CD4-positive, alpha-beta T cell treated with Interleukin-6 at 100 ng/mL for 8 hours (primary cell): ENCODE measurements around the gene FNDC1.

Source experiments
- DNase-seq: peaks from one replicate; pipeline ENCODE4 v3.0.0-alpha.2; 2020; ENCODE audit warnings: mixed read lengths, low spot score

Gene FNDC1

DNA sequence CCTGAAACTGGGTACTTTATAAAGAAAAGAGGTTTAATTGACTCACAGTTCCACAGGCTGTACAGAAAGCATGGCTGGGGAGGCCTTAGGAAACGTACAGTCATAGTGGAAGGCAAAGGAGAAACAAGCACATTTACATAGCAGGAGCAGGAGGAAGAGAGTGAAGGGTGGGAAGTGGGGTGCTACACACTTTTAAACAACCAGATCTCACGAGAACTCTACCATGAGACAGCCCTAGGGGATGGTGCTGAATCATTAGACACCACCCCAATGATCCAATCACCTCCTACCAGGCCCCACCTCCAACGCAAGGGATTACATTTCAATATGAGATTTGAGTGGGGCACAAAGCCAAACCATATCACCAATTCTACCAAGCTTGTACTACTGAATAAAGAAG lies 7.4 kb upstream of the FNDC1 start:
- DNase-seq, result no peak

DNA sequence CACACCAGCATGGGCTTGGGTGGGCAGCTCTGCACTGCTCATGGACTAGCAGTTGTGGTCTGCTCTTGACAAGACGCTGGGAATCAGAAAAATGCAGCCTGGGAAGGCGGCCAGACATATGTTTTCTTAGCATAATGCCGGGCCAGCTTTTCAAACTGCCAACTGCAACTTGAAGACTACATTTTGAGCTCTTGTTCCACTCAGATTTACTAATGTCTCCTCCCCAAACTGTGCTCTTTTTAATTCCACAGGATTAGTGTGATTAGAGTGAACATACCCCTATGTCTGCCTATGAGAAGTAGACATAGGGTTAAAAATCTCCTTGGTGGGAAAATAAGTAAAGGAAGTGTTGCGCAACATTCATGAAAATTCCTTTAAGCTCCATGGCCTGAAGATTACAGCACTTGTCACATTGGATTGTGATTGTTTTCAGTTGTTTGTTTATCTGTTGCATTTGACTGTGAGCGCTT lies 5.3 kb upstream of the FNDC1 start:
- no peak for DNase-seq

DNA sequence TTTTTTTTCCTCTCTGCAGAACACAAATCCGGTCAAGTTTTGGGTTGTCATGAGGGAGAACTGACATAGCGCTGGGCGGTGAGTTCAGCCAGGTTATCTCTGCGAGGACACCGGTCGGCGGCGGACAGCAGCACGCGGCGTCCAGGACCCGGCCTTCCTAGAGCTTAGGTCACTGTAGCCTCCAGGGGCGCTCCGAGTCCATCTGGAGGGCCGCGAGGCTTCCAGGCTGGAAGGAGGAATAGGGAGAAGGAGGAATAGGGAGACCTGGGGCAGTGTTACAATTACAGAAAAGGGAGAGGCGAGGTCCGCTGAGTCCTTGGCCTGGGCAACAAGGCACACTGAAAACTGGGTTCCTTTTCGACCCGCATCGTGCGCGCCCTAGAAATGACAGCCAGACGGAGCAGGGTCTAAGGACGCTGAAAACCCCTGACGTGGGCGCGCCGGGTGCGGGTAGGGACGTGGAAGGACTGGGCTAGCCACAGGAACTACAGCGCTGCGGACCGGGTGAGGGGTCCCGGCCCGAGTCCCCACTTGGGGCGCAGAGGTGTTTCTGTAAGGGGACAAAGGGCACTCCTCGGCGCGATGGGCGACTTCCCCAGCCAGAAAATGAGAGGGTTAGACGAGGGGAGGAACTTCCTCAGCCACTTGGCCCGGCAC lies 536 bp upstream of the FNDC1 start:
- no peak for DNase-seq

DNA sequence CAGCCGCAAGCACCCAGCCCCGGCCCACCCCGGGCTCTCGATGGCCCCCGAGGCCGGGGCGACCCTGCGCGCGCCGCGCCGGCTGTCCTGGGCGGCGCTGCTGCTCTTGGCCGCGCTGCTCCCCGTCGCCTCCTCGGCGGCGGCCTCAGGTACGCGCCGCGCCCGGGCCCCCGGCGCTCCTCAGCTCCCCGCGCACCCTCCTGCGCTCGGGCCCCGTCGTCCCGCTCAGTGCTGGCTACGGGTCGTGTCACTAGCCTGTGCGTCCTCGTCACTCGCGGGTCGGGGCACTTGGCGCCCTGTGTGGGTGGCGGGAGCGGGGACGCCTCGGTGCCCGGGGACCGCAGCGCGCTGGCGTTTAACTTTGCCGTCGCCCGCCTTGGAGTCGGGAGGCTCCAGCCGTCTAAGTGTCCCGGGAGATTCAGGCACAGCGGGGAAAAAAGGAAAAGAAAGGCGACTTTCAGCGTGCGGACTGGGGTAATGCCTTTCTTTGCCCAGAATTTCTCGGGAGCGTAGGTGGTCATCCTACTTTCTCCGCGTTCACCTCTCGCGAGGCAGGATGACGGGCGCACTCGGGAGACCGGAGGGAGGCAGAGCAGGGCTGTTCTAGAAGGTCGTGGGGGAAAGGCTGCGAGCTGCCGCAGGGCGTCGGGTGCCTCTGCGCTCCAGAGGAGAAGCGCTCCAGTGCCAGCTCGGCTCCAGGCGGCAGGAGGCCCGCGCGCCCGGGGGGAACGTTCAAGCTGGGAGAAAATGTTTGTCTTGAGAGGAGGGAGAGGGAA lies 545 bp downstream of the FNDC1 start:
- no peak for DNase-seq

DNA sequence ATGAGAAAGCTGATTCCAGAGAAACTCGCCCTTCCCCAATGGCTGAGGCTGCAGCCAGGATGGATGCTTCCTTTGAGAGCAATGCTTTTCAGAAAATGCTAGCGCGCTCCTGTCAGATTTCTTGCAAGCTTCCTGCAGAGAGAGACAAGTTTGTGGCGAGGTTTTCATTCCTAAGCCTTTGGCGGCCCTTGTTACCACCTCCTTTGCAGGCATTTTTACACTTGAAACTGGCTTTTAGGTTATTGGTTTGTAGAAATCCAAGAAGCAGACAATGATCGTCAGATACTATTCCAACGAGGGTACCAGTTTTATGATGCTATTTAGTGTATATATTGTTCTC lies 1.1 kb downstream of the FNDC1 start:
- DNase-seq, result no peak

DNA sequence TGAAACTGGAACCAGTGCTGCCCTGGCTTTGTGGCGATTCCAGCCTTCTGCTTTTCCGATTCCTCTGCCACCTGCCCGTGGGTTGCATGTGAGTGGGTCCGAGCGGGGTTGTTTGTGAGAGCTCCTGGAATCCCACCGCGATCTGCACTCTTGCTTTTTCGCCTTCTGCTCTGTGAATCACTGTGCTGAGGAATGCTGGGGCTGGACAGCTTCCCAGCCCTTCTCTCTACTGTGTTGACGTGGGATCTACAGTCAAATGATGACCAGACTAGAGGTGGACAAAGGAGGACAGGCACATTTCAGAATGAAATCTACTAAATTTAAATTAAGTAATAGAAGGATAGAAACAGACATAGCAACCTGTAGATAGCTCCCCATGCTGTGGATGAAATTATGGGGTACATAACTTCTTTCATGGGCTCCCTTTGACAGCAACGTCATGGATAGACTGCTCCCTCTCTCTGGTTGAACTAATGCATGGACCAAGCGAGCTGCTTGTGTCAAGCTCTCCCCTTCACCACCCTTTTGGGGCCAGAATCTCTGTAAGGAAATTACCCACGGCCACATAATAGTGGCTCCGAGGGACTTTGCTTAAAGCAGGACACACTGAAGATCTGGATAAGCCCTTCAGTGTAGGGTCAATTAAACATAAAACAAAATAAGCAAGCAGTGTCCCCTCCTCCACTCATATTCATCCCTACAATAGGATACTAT lies 2.0 kb downstream of the FNDC1 start:
- DNase-seq, result no peak

DNA sequence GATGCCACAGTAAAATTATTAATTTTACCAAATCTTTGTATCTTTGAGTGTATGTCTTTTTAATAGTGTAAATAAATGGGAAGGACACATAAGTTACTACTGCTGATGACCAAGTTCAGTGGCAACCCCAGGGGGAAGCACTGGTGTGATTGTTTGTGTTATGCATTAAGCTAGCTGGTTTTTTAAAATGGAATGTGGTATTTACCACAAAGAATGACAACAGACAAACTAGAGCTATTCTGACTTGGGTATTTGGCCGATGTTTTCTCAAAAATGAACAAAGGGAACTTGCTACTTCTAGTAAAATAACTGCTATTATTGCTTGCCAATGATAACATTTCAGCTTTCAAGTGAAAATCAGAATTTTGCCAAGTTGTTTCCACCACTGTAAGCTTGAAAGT lies 2.9 kb downstream of the FNDC1 start:
- DNase-seq, result no peak

DNA sequence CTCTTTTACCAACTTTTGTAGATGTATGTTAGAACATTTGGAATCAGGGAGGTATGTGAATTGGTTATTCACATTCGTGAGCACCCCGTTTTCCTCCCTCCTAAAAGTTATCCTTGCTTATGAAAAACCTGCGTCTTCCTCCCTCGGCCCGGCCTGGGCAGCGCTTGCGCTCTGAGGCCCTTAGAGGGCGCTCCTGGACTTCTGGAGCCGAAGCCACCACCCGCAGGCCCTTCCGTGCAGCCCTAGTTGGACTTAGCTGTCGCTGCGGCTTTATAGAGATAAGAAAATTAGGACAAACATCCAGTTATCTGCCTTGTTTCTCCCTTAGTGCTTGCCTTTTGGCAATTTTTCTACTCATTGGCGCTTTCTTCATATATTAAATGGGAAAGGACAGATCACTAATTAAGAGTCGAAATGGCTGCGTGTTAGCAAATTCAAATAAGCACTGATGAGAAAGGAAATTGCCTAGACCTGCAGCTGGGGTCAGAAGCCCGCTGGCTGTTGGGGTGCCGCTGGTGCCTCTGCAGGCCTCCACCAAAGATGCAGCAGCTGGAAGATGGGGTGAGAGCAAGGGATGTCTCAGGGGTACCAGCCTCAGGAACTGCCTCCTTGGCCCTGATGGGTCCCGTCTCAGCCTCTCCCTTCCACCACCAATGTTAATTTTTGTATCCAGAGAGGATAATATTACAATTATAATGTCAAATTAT lies 5.2 kb downstream of the FNDC1 start:
- DNase-seq, result peak; percentile 52

DNA sequence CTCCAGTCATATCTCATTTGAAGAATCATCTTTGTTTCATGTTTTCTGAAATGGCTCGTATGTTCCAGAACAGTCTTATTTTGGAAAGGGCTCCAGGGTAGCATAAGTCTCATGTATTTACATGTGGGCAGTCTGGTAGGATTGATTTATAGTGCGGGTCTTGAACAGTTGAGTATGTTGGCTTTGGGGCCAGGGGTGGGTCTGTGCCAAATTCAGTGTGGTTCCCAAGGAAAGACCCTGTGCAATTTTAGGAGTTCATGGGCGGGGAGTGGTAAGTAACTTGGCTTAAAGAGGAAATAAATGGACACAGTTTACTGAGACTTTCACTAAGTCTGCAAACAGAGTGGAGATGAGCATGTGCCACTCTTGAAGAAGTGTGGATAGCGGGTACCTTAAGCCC lies 7.7 kb downstream of the FNDC1 start:
- DNase-seq, result no peak

DNA sequence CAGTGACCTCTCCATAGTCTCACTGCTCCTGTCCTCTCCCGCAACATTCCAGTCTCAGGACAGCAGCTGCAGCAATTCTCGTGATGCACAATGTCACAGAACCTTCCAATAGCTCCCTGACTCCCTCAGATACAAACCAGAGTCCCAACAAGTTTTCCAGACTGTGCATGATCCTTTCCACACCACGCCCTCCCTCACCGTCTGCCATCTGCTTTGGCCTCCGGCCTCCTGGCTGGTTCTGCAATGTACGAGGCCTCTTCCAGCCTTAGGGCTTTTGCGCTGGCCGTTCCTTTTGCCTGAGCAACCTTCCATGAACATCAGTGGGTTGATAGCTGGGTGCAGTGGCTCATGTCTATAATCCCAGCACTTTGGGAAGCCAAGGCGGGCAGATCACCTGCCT lies 9.6 kb downstream of the FNDC1 start:
- no peak for DNase-seq

DNA sequence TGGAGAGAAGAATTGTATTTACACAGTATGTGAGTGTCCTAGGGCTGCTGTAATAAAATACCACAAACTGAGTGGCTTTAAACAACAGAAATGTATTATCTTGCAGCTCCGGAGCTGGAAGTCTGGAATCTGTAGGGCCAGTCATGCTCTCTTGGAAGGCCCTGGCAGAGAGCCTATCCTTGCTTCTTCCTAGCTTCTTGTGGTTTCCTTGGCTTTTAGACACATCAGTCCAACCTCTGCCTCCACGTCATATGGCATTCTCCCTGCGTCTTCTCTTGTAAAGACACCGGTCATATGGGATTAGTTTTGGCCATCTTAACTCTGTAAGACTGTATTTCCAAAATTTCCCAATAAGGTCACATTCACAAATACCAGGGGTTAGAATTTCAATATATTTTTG lies 10.8 kb downstream of the FNDC1 start:
- no peak for DNase-seq

DNA sequence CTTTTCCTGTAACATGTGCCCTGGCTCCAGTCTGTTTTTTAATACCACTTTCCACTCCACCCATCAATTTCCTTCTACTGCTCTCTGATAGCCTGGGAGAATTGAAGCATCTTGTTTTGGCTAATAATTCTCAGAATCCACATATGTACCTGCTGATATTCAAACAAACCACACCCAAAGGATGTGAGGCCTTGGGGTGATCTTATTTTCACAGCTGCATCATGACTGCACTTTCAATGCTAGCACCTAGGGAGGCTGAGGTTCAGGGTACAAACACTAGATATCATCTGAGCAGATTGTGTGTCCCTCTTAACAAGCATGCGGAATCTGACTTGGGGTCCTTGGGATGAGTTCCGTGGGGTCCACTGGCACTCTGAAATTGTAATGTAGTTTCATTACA lies 12.7 kb downstream of the FNDC1 start:
- DNase-seq, result no peak

DNA sequence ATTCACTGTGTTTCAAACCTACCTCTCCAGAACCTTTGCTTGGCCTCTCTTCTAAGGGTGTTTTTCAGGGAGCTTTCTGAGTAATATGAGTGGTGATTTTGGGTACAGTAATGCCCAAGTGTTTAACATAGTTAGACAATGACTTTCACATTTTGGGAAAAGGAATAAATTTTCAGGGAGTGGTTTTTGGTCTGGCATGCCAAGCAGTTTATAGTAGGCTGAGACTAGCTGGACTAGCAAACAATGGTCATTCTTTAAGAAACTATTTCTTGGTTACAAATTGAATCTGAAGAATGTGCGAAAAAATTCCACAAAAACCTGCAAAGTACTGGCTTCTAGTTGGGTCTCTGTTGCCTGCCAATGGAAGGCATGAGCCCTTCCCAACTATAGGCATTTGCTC lies 15.4 kb downstream of the FNDC1 start:
- DNase-seq, result no peak

DNA sequence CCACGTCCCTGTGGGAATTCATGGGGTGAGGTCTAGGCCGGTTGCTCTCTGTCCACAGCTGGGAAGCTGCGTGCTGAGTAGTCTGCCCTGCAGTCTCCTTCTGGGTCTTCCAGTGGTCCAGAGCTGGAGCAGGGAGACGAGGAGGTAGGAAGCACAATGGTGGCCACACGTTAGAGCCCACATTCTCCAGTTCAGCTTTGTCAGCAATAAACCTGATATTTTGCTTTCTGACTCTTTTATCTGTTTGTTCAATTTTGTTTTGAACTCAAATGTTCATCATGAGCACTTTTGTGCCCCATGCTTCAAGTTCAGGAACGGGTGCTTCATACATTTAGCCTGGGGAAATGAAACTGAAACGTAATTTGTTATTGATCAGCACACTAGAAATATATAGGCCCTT lies 21.3 kb downstream of the FNDC1 start:
- no peak for DNase-seq

DNA sequence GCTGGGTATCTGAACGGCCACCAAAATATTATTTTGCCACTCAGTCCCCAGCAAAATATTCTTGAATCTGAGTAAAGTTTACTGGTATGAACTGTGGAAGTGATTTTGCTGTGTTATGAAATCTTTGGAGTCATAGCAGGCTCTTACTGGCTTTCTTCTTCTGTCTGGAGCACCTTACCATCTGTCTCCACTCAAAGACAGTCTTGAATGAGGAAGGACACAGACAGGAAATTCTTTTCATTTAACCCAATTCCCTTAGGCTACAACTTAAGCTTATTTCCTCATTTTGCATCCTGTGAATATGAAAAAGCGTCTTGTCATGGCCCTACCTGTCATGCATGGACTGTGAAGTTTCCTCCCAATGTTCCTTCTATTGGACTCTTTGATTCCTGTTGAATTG lies 24.7 kb downstream of the FNDC1 start:
- DNase-seq, result no peak

DNA sequence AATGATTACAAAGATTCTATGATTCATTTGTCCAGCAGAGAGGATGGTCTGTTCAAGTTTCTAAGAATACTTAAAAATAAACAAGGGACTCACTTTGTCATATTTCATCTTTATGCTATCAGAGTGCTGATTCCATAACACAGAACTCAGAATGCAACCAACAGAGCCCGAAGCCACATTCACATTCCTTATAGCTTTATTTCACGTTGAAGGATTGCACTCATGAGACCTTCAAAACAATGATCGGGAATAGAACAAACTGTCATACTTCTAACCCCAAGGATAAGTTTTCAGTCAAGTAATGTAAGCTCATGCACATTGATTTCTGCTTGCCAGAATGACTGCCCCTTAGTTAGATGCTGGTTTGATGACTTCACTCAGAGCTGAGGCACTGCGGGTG lies 25.2 kb downstream of the FNDC1 start:
- no peak for DNase-seq

DNA sequence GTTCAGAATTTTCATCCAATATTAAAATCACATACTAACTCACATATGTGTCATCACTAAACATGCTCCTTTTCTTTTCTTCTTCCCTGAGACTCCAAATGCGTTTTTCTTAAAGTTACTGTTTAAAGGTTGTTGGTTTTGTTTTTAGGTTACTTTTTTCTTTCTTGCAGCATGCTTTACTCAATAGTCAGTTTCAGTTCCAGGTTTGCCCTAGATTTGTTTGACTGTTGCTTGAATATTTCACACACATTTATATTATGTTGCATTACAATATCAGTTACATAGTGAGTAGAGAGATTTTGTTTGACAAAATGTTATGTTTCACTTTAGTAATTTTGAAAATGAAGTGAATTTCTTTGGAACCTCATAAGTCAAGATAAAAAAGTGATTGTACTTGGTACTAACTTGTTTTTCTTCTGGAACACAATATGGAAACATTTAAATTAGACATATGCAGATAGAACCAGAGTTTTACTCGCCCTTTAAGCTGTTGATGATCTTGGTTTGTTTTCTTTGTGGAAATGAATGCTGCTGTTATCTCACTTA lies 27.3 kb downstream of the FNDC1 start:
- DNase-seq, result no peak

DNA sequence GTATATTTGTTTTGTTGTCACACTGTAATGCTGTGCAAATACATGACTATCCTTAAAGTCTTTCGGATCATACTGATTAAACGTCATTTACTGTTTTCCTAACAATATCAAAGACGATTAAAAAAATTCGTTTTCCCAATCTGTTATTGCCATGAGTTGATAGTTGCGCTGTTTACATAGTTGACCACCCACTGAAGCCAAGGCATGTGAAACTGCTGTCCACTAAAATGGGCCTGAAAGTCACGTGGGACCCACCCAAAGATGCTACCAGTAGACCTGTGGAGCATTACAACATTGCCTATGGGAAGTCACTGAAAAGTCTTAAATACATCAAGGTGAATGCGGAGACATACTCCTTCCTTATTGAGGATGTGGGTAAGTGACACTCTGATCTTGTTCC lies 28.1 kb downstream of the FNDC1 start:
- no peak for DNase-seq

DNA sequence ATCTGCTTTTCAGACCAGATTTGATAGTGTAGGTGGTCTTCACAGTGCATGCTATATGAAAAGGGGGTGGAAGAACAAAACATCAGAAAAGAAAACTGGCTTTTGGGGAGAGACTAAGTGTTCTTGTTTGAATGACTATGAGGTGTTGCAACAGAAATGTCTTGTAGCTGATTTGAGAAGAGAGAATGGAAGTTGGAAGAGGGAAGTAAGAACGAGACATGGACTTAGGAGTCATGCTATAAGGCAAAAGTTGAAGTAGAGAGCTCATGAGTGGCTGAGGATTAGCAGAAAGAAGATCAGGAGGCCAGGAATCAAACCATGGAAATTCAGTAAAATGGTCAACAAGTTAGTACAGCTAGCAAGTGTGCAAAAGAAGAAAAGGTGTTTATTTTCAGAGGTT lies 32.1 kb downstream of the FNDC1 start:
- no peak for DNase-seq

DNA sequence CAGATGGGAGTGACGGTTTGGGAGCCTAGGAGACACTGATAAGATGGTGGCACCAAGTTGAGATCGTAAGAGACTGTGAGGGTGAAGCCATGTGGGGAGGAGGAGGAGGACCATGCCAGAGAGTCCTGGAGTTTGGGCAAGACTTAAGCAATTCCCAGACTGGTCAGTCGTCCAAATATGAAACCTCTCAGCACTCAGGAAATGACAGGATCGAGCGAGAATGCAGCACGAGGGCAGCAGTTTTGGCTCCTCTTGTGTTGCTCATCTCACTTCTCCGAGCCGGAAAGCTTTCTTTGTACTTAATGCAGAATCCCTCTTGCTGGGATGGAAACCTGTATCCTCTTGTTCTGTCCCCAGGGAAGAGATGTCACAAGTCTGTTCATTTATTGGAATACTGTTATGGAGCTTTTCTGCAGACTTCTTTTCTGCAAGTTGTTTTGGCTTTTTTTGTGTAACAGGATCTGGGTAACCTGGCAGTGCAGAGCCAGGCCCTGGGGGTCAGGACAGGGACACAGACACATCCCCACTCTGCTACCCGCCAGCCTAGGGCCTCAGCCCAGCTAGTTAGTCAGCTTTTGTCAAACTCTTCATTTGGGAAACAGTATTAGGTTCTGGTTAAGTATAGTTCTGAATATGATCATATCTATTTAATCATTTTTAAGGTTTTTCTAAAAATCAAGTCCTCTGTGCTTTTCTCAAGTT lies 34.3 kb downstream of the FNDC1 start:
- DNase-seq, result no peak

DNA sequence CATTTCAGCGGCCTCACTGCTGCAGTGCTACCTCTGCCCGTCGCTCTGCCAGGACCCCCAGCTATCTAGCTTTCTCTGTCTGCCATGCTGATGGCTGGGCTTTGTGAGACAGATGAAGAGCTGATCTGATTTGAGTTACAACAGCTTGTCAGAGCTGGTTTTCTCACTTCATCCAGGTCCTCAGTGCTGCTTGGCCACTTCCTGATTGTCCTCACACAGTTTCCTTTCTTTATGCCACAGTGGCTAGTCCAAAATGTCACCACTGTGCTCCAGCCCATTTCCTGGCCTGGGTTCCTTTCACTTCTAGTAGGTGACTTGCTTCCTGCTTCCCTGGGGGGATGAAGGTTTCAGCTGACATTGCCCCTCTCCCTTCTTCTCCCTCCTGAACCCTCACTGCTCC lies 35.4 kb downstream of the FNDC1 start:
- DNase-seq, result no peak

DNA sequence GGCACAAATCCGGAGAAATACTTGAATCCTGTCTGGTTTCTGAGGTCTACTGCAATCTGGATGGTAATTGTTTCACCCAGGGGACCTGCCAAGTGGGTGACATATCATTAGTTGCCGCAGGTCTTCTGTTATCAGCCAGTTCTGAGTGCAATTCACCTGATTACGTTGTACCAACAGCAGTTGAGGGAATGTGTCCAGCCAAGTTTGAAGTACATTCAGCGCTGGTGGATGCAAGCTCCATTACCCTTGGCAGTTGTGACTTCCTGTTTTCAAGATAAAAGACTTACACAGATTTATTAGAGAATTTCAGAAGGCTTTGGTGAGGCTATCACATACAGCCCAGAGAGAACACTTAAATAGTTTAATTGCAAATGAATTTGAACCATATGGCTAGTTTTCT lies 42.8 kb downstream of the FNDC1 start:
- DNase-seq, result no peak
